Common myeloid progenitor, CD34-positive (primary cell): Measurements from ENCODE around the gene HMCN2.

Experiments
- CTCF ChIA-PET: fragments of 350-600 bp; sonication (Branson Sonifier 250); formaldehyde crosslinking; loops from one replicate; lab custom pipeline; 2021; ENCODE audit warnings: antibody characterized with exemption; lab: Charles Lee
- POLR2A ChIA-PET: fragments of 350-600 bp; sonication (Branson Sonifier 250); formaldehyde crosslinking; loops from one replicate; lab custom pipeline; 2021; ENCODE audit warnings: antibody characterized with exemption; lab: Charles Lee
- DNase-seq, 3 donors: peaks; one replicate each; pipeline versions ENCODE4 v3.0.0 to v3.0.0-alpha.2; 2013
- H3K27ac ChIP-seq, 2 experiments: 1 replicate in 1 of 2; 2 replicates in 1 of 2; pipeline ENCODE4 v1.7.0; 2013; ENCODE audit warnings: inconsistent platforms in 2 of 2, low read length in 2 of 2, mild to moderate bottlenecking in 2 of 2, low read depth in 1 of 2, moderate library complexity in 1 of 2; ENCODE audit not compliant: severe bottlenecking in 2 of 2, insufficient read depth in 1 of 2, poor library complexity in 1 of 2
- H3K27me3 ChIP-seq, 5 experiments: replicated peaks in 2 of 5; 1 replicate in 3 of 5; 2 replicates in 2 of 5; pipeline versions ENCODE4 v1.6.1 to v1.7.0; 2013; ENCODE audit warnings: low read length in 4 of 5, mild to moderate bottlenecking in 2 of 5, moderate library complexity in 2 of 5, inconsistent platforms in 1 of 5; ENCODE audit not compliant: insufficient read depth in 5 of 5, control insufficient read depth in 4 of 5
- H3K36me3 ChIP-seq, 4 experiments: 1 replicate in 2 of 4; 2 replicates in 2 of 4; pipeline versions ENCODE4 v1.6.1 to v1.7.0; 2013; ENCODE audit warnings: low read length in 3 of 4, control low read depth in 1 of 4, mild to moderate bottlenecking in 1 of 4; ENCODE audit not compliant: control insufficient read depth in 4 of 4, insufficient read depth in 4 of 4
- H3K4me1 ChIP-seq, 4 experiments: 1 replicate in 3 of 4; 2 replicates in 1 of 4; pipeline versions ENCODE4 v1.6.1 to v1.7.1; 2013; ENCODE audit warnings: low read length in 3 of 4, mild to moderate bottlenecking in 3 of 4, control low read depth in 1 of 4, inconsistent platforms in 1 of 4, moderate library complexity in 1 of 4; ENCODE audit not compliant: control insufficient read depth in 4 of 4, insufficient read depth in 4 of 4; ENCODE audit errors: control extremely low read depth in 1 of 4
- H3K4me3 ChIP-seq, 7 experiments: 1 replicate in 4 of 7; 2 replicates in 3 of 7; pipeline versions ENCODE4 v1.5.1 to v1.7.0; 2013; ENCODE audit warnings: mild to moderate bottlenecking in 7 of 7, low read length in 6 of 7, moderate library complexity in 6 of 7, inconsistent platforms in 2 of 7, low read depth in 2 of 7, control low read depth in 1 of 7; ENCODE audit not compliant: insufficient read depth in 4 of 7, control insufficient read depth in 1 of 7; ENCODE audit errors: extremely low read depth in 1 of 7
- H3K9me3 ChIP-seq, 5 experiments: 1 replicate in 4 of 5; 2 replicates in 1 of 5; pipeline versions ENCODE4 v1.6.1 to v1.7.1; 2013; ENCODE audit warnings: low read length in 4 of 5, mild to moderate bottlenecking in 2 of 5, inconsistent platforms in 1 of 5, low read depth in 1 of 5, moderate library complexity in 1 of 5; ENCODE audit not compliant: control insufficient read depth in 4 of 5, insufficient read depth in 2 of 5; ENCODE audit errors: control extremely low read depth in 1 of 5
- WGBS: methylation state at CpG from one replicate; pipeline ENCODE4 v1.1.5; 2013; ENCODE audit not compliant: insufficient coverage; 5-methylcytosine and 5-hydroxymethylcytosine counted together

The HMCN2 gene

GRCh38 chr9:130382096-130382495 lies 116.5 kb downstream of the HMCN2 start:
- Histone ChIP-seq H3K4me1 (no peaks in the 10 kb centered on the region), H3K4me3 (no peak overlapping the region), H3K36me3 (no peaks in the 10 kb centered on the region), H3K27me3 (peaks cover 0 to 4% (median 0%) of the 10 kb centered on the region in 5 experiments), H3K27ac (no peak overlapping the region), H3K9me3 (no peaks in the 10 kb centered on the region)
- ChIA-PET POLR2A (no interaction called here), CTCF (no interaction called here)
- DNase-seq, result no peak
- 93% methylated on average over 12 of the region's 18 CpGs for WGBS

GRCh38 chr9:130382636-130383349 lies 117.2 kb downstream of the HMCN2 start:
- Histone ChIP-seq H3K27me3 (peaks cover 0 to 4% (median 0%) of the 10 kb centered on the region in 5 experiments), H3K4me3 (no peak overlapping the region)
- POLR2A ChIA-PET, result interaction anchor here (0.6 kb wide), 1 partner anchor 130 kb away, joined by 3 read pairs; no protein-coding TSS in a partner anchor

GRCh38 chr9:130383350-130383715 lies 117.8 kb downstream of the HMCN2 start:
- ChIA-PET CTCF (interaction anchor here (0.5 kb wide), 1 partner anchor 1106 kb away, joined by 4 read pairs; no protein-coding TSS in a partner anchor), POLR2A (interaction anchor here (0.6 kb wide), 1 partner anchor 131 kb away, joined by 3 read pairs; no protein-coding TSS in a partner anchor)
- no peak for DNase-seq
- WGBS, result 96% methylated on average over 7 of the region's 8 CpGs
- Histone ChIP-seq H3K4me3 (no peak overlapping the region), H3K4me1 (no peaks in the 10 kb centered on the region), H3K27me3 (peaks cover 0 to 4% (median 0%) of the 10 kb centered on the region in 5 experiments), H3K27ac (no peak overlapping the region), H3K36me3 (no peaks in the 10 kb centered on the region), H3K9me3 (no peaks in the 10 kb centered on the region)

More at GRCh38 chr9:130382636-130383349, 117.2 kb downstream of the HMCN2 start:
- Histone ChIP-seq H3K27ac (no peak overlapping the region), H3K4me1 (no peaks in the 10 kb centered on the region), H3K36me3 (no peaks in the 10 kb centered on the region), H3K9me3 (no peaks in the 10 kb centered on the region)
- CTCF ChIA-PET, result interaction anchor here (0.5 kb wide), 1 partner anchor 1106 kb away, joined by 4 read pairs; no protein-coding TSS in a partner anchor
- DNase-seq, result no peak
- 97% methylated on average over 12 of the region's 20 CpGs for WGBS

GRCh38 chr9:130383979-130384676 lies 118.6 kb downstream of the HMCN2 start:
- no peak for DNase-seq
- Histone ChIP-seq H3K4me1 (no peaks in the 10 kb centered on the region), H3K9me3 (no peaks in the 10 kb centered on the region), H3K27ac (no peak overlapping the region), H3K36me3 (no peaks in the 10 kb centered on the region), H3K27me3 (peaks cover 0 to 4% (median 0%) of the 10 kb centered on the region in 5 experiments), H3K4me3 (no peak overlapping the region)
- WGBS, result 90% methylated on average over 17 of the region's 18 CpGs
- CTCF ChIA-PET, result no interaction called here
- POLR2A ChIA-PET, result no interaction called here

GRCh38 chr9:130385257-130385656 lies 119.7 kb downstream of the HMCN2 start:
- ChIA-PET CTCF (no interaction called here), POLR2A (no interaction called here)
- Histone ChIP-seq H3K4me1 (no peaks in the 10 kb centered on the region), H3K27ac (no peak overlapping the region), H3K4me3 (no peak overlapping the region), H3K27me3 (peaks cover 0 to 4% (median 0%) of the 10 kb centered on the region in 5 experiments), H3K36me3 (no peaks in the 10 kb centered on the region), H3K9me3 (no peaks in the 10 kb centered on the region)
- WGBS, result 92% methylated on average over 11 of the region's 11 CpGs
- DNase-seq, result no peak

GRCh38 chr9:130387398-130387797 lies 121.8 kb downstream of the HMCN2 start:
- H3K27me3 ChIP-seq, result peaks cover 0 to 4% (median 0%) of the 10 kb centered on the region in 5 experiments
- no peak overlapping the region for H3K4me3 ChIP-seq
- CTCF ChIA-PET, result no interaction called here
- no peaks in the 10 kb centered on the region for H3K36me3 ChIP-seq
- no peak for DNase-seq
- H3K27ac ChIP-seq, result no peak overlapping the region
- H3K4me1 ChIP-seq, result no peaks in the 10 kb centered on the region
- POLR2A ChIA-PET, result no interaction called here
- 95% methylated on average over 8 of the region's 8 CpGs for WGBS
- H3K9me3 ChIP-seq, result no peaks in the 10 kb centered on the region

- Histone ChIP-seq H3K36me3 (no peaks in the 10 kb centered on the region), H3K27ac (no peak overlapping the region), H3K4me1 (no peaks in the 10 kb centered on the region), H3K4me3 (no peak overlapping the region), H3K9me3 (no peaks in the 10 kb centered on the region), H3K27me3 (peaks cover 0 to 4% (median 0%) of the 10 kb centered on the region in 5 experiments)
- 88% methylated on average over 1 of the region's 4 CpGs for WGBS
- ChIA-PET CTCF (no interaction called here), POLR2A (no interaction called here)
- DNase-seq, result no peak
These were observed 122.3 kb downstream of the HMCN2 start for GRCh38 chr9:130387905-130388304.
